Ovary (tissue), 3 donors: Measurements from ENCODE around the gene SRRM2.

Source experiments
- POLR2A ChIP-seq: fragments of 450-650 bp; IDR thresholded peaks from one replicate; pipeline ENCODE4 v1.6.1; 2017; ENCODE audit warnings: antibody characterized with exemption, mild to moderate bottlenecking, moderate library complexity
- TF ChIP-seq, protein P1 (sequence below), 3 donors: fragments of 450-650 bp in 2 of 3; fragments of 200-600 bp in 1 of 3; IDR thresholded peaks; one replicate each; pipeline versions ENCODE4 v1.5.1 to v1.8.0; 2016 to 2022; ENCODE audit warnings: antibody characterized with exemption in 3 of 3, mild to moderate bottlenecking in 1 of 3
- donor health status: DM: no; HTN: no; CAD: no.

DNA sequence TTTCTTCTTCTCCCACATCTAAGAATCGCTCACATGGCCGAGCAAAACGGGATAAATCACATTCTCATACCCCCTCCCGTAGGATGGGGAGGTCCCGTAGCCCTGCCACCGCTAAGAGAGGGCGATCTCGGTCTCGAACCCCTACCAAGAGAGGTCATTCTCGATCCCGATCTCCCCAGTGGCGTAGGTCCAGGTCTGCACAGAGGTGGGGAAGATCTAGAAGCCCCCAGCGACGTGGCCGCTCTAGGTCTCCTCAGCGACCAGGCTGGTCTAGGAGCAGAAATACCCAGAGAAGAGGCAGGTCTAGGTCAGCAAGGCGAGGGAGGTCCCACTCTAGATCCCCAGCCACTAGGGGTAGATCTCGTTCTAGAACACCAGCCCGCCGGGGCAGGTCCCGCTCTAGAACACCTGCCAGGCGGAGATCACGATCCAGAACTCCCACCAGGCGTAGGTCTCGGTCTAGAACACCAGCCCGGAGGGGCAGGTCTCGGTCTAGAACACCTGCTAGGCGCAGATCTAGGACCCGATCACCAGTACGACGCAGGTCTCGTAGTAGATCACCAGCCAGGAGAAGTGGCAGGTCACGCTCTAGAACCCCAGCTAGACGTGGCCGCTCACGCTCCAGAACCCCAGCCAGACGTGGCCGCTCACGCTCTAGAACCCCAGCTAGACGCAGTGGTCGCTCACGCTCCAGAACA is 9.6 kb downstream of the SRRM2 start:
- TF ChIP-seq, protein P1, sequence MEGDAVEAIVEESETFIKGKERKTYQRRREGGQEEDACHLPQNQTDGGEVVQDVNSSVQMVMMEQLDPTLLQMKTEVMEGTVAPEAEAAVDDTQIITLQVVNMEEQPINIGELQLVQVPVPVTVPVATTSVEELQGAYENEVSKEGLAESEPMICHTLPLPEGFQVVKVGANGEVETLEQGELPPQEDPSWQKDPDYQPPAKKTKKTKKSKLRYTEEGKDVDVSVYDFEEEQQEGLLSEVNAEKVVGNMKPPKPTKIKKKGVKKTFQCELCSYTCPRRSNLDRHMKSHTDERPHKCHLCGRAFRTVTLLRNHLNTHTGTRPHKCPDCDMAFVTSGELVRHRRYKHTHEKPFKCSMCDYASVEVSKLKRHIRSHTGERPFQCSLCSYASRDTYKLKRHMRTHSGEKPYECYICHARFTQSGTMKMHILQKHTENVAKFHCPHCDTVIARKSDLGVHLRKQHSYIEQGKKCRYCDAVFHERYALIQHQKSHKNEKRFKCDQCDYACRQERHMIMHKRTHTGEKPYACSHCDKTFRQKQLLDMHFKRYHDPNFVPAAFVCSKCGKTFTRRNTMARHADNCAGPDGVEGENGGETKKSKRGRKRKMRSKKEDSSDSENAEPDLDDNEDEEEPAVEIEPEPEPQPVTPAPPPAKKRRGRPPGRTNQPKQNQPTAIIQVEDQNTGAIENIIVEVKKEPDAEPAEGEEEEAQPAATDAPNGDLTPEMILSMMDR (IDR thresholded peaks at IDR 0.05) = no peak
- TF ChIP-seq POLR2A = no peak
